Measurements from ENCODE around the gene UBE2J2.

GRCh38 chr1:1291023-1291528 lies 17.4 kb upstream of the UBE2J2 start:
- TF ChIP-seq CTCF (IDR thresholded peaks at IDR 0.05) (no peak), ZFX (IDR thresholded peaks at IDR 0.05; ENCODE audit: borderline replicate concordance) (no peak)
